Measurements from ENCODE around the gene USP48. TPM values are rescaled to one million over a fixed set of nuclear protein-coding genes. Genes with fewer than 3 reads are reported as not detected.

USP48 gene
- total and polyA plus RNA-seq, 2 of the 4 experiments (the other 2 are of a cell fraction), result 24.7 to 25.0 TPM

GRCh38 chr1:21636029-21636428 is 146.9 kb downstream of the USP48 start:
- Histone ChIP-seq H3K79me1 (ENCODE audit: low read depth in 1 of 2, low read length in 2 of 2) (no peaks in the 10 kb centered on the region), H3K23ac (ENCODE audit: low read depth, low read length) (no peak overlapping the region), H4K91ac (ENCODE audit: insufficient read depth, low read depth, low read length) (no peak overlapping the region), H3K56ac (ENCODE audit: extremely low read depth, insufficient read depth, low read length) (no peak overlapping the region), H4K8ac (ENCODE audit: low read depth in 2 of 2, low read length in 2 of 2) (no peak overlapping the region), H3K27ac (ENCODE audit: insufficient read depth, low read length) (no peak overlapping the region), H2BK5ac (ENCODE audit: low read depth, low read length, poor library complexity, severe bottlenecking) (no peak overlapping the region), H3K14ac (replicated peaks; ENCODE audit: low read depth, low read length) (no peak overlapping the region), H3K27me3 (ENCODE audit: control insufficient read depth, insufficient read depth, low read length) (peaks cover 51% of the 10 kb centered on the region), H3K9me3 (ENCODE audit: control insufficient read depth, insufficient read depth, low read length) (no peaks in the 10 kb centered on the region), H2AFZ (replicated peaks; ENCODE audit: low read length, poor library complexity) (no peak overlapping the region), H2BK15ac (ENCODE audit: low read depth, low read length) (no peak overlapping the region), H2AK5ac (ENCODE audit: low read depth, low read length) (no peak overlapping the region), H3K4me3 (ENCODE audit: insufficient read depth, low read depth, low read length) (no peak overlapping the region), H3K36me3 (ENCODE audit: control insufficient read depth, insufficient read depth, low read length) (no peaks in the 10 kb centered on the region), H3K4me2 (ENCODE audit: low read depth, low read length) (no peak overlapping the region), H2BK120ac (ENCODE audit: low read depth, low read length) (no peak overlapping the region), H3K18ac (ENCODE audit: low read depth, low read length) (no peak overlapping the region), H3K4me1 (ENCODE audit: control insufficient read depth, insufficient read depth, low read length) (peaks cover 6% of the 10 kb centered on the region; the same call in 1 of the 2 replicates), H4K5ac (ENCODE audit: low read depth, low read length) (no peak overlapping the region), H3K9me1 (ENCODE audit: insufficient read depth, low read length) (peaks cover 8% of the 10 kb centered on the region; the same call in 1 of the 2 replicates), H2AK9ac (replicated peaks; ENCODE audit: low read depth, low read length, poor library complexity) (no peak overlapping the region), H4K20me1 (ENCODE audit: insufficient read depth, low read length) (peaks cover 5% of the 10 kb centered on the region; the same call in 1 of the 2 replicates), H2BK20ac (ENCODE audit: low read depth, low read length) (no peak overlapping the region), H3K4ac (ENCODE audit: low read depth, low read length) (no peak overlapping the region), H3K9ac (ENCODE audit: low read depth, low read length) (no peak overlapping the region)
- intact Hi-C loops (cut with micrococcal nuclease) (no loop called here), in situ Hi-C loops (cut with MboI; ENCODE audit: low sequenced_read_pairs) (no loop called here), dilution Hi-C loops (cut with HindIII; ENCODE audit: low sequenced_read_pairs, unreplicated experiment) (no loop called here)
- ATAC-seq (ENCODE audit: low read depth) (no peak), DNase-seq (no peak)
- WGBS, 2 experiments (ENCODE audit: extremely low coverage in 2 of 2, insufficient read length in 1 of 2), result no CpG with 5 or more reads among the region's 2 CpGs
- BruUV-seq (replicated peaks), result no TSS peak
- TF ChIP-seq CEBPB (IDR thresholded peaks at IDR 0.05; ENCODE audit: low read depth, low read length) (no peak), MAFK (IDR thresholded peaks at IDR 0.05; ENCODE audit: low read depth, low read length) (no peak), MXI1 (IDR thresholded peaks at IDR 0.05; ENCODE audit: borderline replicate concordance, low read depth, low read length) (no peak), RAD21 (IDR thresholded peaks at IDR 0.05; ENCODE audit: low read length) (no peak), BHLHE40 (IDR thresholded peaks at IDR 0.05; ENCODE audit: low read depth, low read length) (no peak), MAZ (IDR thresholded peaks at IDR 0.05; ENCODE audit: borderline replicate concordance, low read depth, low read length) (no peak), RCOR1 (IDR thresholded peaks at IDR 0.05; ENCODE audit: insufficient replicate concordance, low read length) (no peak), RFX5 (IDR thresholded peaks at IDR 0.05; ENCODE audit: low read depth, low read length) (no peak), SMC3 (IDR thresholded peaks at IDR 0.05; ENCODE audit: low read depth, low read length) (no peak), CTCF (conservative IDR thresholded peaks at IDR 0.05; ENCODE audit: low read depth, low read length) (no peak), ELK1 (IDR thresholded peaks at IDR 0.05; ENCODE audit: borderline replicate concordance, low read depth, low read length) (no peak), USF2 (IDR thresholded peaks at IDR 0.05; ENCODE audit: low read depth, low read length) (no peak), POLR2A (IDR thresholded peaks at IDR 0.05; ENCODE audit: low read depth, low read length) (no peak), FOS (IDR thresholded peaks at IDR 0.05; ENCODE audit: low read depth, low read length) (no peak), NFE2L2 (IDR thresholded peaks at IDR 0.05; ENCODE audit: low read depth, low read length) (no peak), CHD1 (IDR thresholded peaks at IDR 0.05; ENCODE audit: low read depth, low read length) (no peak)
- ChIA-PET POLR2A (ENCODE audit: unreplicated experiment) (no interaction called here), CTCF (no interaction called here)

Data from IMR-90 (cell line).